MCF 10A (cell line): ENCODE data around the gene NPL. TPM values are rescaled to one million over a fixed set of nuclear protein-coding genes. Genes with fewer than 3 reads are reported as not detected.

Experiments used
- BruUV-seq: library from RNA; stranded (reverse); fragments of 400-500 nt; replicated peaks from 2 replicates; lab custom pipeline; 2021; lab: Mats Ljungman, UMichigan
- CTCF ChIA-PET: fragments of 300-600 bp; sonication (Branson Sonifier 250); formaldehyde crosslinking; extraction: SDS; loops from one replicate; lab custom pipeline; 2021; ENCODE audit warnings: antibody characterized with exemption, inconsistent platforms; lab: Yijun Ruan, JAX
- POLR2A ChIA-PET: fragments of 300-600, 350-650 bp; sonication (Branson Sonifier 250); formaldehyde crosslinking; extraction: SDS; loops from one replicate; lab custom pipeline; 2020; ENCODE audit warnings: antibody characterized with exemption, inconsistent platforms; lab: Yijun Ruan, JAX
- DNase-seq: peaks from one replicate; pipeline ENCODE4 v3.0.0-alpha.2; 2018; ENCODE audit not compliant: unreplicated experiment
- H3K27ac Mint-ChIP-seq: one replicate; pipeline ENCODE4 v1.8.0; 2022; ENCODE audit warnings: mild to moderate bottlenecking, low read depth, mixed read lengths; ENCODE audit not compliant: unreplicated experiment
- H3K27me3 Mint-ChIP-seq: one replicate; pipeline ENCODE4 v1.8.0; 2022; ENCODE audit warnings: mixed read lengths; ENCODE audit not compliant: insufficient read depth, unreplicated experiment
- H3K36me3 Mint-ChIP-seq: one replicate; pipeline ENCODE4 v1.8.0; 2022; ENCODE audit warnings: mild to moderate bottlenecking, moderate library complexity, mixed read lengths; ENCODE audit not compliant: insufficient read depth, unreplicated experiment
- H3K4me1 Mint-ChIP-seq: one replicate; pipeline ENCODE4 v1.8.0; 2022; ENCODE audit warnings: mixed read lengths; ENCODE audit not compliant: insufficient read depth, unreplicated experiment
- H3K4me3 Mint-ChIP-seq: one replicate; pipeline ENCODE4 v1.8.0; 2022; ENCODE audit warnings: mild to moderate bottlenecking, moderate library complexity, mixed read lengths; ENCODE audit not compliant: unreplicated experiment
- H3K9me3 Mint-ChIP-seq: one replicate; pipeline ENCODE4 v1.8.0; 2022; ENCODE audit warnings: mixed read lengths; ENCODE audit not compliant: unreplicated experiment
- CTCF ChIP-seq: fragments of 200-600 bp; IDR thresholded peaks from one replicate; pipeline ENCODE4 v1.8.0; 2022; ENCODE audit warnings: antibody characterized with exemption, mild to moderate bottlenecking; ENCODE audit not compliant: unreplicated experiment
- intact Hi-C: fragments of 100-400 bp; cut with micrococcal nuclease; formaldehyde crosslinking; loops from 2 replicates; pipeline ENCODE4 v1.14.1; 2022
- total RNA-seq: library from RNA; stranded (reverse); gene quantifications from 2 replicates; pipeline ENCODE4 v1.2.3, GENCODE V29; 2022

Gene NPL
- total RNA-seq, 1 experiment from 2014 or later, result 6.2 TPM

- H3K27ac Mint-ChIP-seq, result peak overlapping the region; percentile 29
- TF ChIP-seq CTCF, result no peak
Observed at GRCh38 chr1:182802006-182802803, 12.6 kb downstream of the NPL start.

GRCh38 chr1:182803846-182804245 is 14.3 kb downstream of the NPL start:
- H3K36me3 Mint-ChIP-seq, result peaks cover 7% of the 10 kb centered on the region
- intact Hi-C loops, result no loop called here
- no peak for TF ChIP-seq CTCF
- no peaks in the 10 kb centered on the region for H3K27me3 Mint-ChIP-seq
- H3K4me3 Mint-ChIP-seq, result no peak overlapping the region
- peaks cover 12% of the 10 kb centered on the region for H3K4me1 Mint-ChIP-seq
- ChIA-PET POLR2A (interaction anchor here (0.6 to 1.4 kb wide), 7 partner anchors 14 to 797 kb away, joined by 3 to 12 read pairs (median 4); partner anchors contain the start of genes NPL and RNASEL), CTCF (no interaction called here)
- DNase-seq, result peak; percentile 90
- H3K9me3 Mint-ChIP-seq, result no peaks in the 10 kb centered on the region
- BruUV-seq, result no TSS peak
- peak overlapping the region; percentile 7 for H3K27ac Mint-ChIP-seq

More at GRCh38 chr1:182802006-182802803, 12.6 kb downstream of the NPL start:
- H3K4me1 Mint-ChIP-seq, result peaks cover 12% of the 10 kb centered on the region
- peaks cover 7% of the 10 kb centered on the region for H3K36me3 Mint-ChIP-seq
- BruUV-seq, result no TSS peak
- no peaks in the 10 kb centered on the region for H3K9me3 Mint-ChIP-seq
- ChIA-PET POLR2A (interaction anchor here (0.6 to 2.2 kb wide), 20 partner anchors 10 to 675 kb away, joined by 3 to 43 read pairs (median 4); partner anchors contain the start of genes DHX9, NPL and RNASEL), CTCF (interaction anchor here (0.6 to 2.3 kb wide), 10 partner anchors 8 to 717 kb away, joined by 3 to 20 read pairs (median 4); no protein-coding TSS in a partner anchor)
- H3K4me3 Mint-ChIP-seq, result no peak overlapping the region
- H3K27me3 Mint-ChIP-seq, result no peaks in the 10 kb centered on the region
- intact Hi-C loops, result no loop called here
- peak; percentile 70 for DNase-seq

- DNase-seq, result no peak
- Mint-ChIP-seq H3K27ac (no peak overlapping the region), H3K9me3 (no peaks in the 10 kb centered on the region)
Observed at GRCh38 chr1:182806015-182806678, 16.6 kb downstream of the NPL start.

More at GRCh38 chr1:182806015-182806678, 16.6 kb downstream of the NPL start:
- CTCF ChIA-PET, result no interaction called here
- intact Hi-C loops, result no loop called here
- H3K4me3 Mint-ChIP-seq, result no peak overlapping the region
- BruUV-seq, result no TSS peak
- POLR2A ChIA-PET, result interaction anchor here (0.5 kb wide), 1 partner anchor 242 kb away, joined by 3 read pairs; no protein-coding TSS in a partner anchor
- no peak for TF ChIP-seq CTCF
- peaks cover 18% of the 10 kb centered on the region for H3K4me1 Mint-ChIP-seq
- peaks cover 7% of the 10 kb centered on the region for H3K36me3 Mint-ChIP-seq
- no peaks in the 10 kb centered on the region for H3K27me3 Mint-ChIP-seq
